HepG2 (cell line): ENCODE measurements around the gene SGSH. TPM values are rescaled to one million over a fixed set of nuclear protein-coding genes. Genes with fewer than 3 reads are reported as not detected.
A peak's percentile ranks its signal among the peaks of the same experiment; 100 is the strongest.

ENCODE experiments used
- ARID2 ChIP-seq: sonication (generic); formaldehyde crosslinking; IDR thresholded peaks from 2 replicates; pipeline ENCODE4 v1.8.1; 2022; ENCODE audit warnings: mild to moderate bottlenecking, missing genetic modification reagents, borderline replicate concordance
- BRD4 ChIP-seq: sonication (generic); formaldehyde crosslinking; IDR thresholded peaks from 2 replicates; pipeline ENCODE4 v1.4.0; 2020; ENCODE audit warnings: missing genetic modification reagents
- CCAR2 ChIP-seq: fragments of 200-400 bp; formaldehyde crosslinking; optimal IDR thresholded peaks from 2 replicates; pipeline ENCODE3; 2018; ENCODE audit warnings: low read depth, mild to moderate bottlenecking, low read length, moderate library complexity
- CCDC6 ChIP-seq: sonication (generic); formaldehyde crosslinking; IDR thresholded peaks from 2 replicates; pipeline ENCODE4 v1.8.1; 2022; ENCODE audit warnings: mild to moderate bottlenecking, missing genetic modification reagents, moderate library complexity
- DPF2 ChIP-seq: sonication (generic); formaldehyde crosslinking; IDR thresholded peaks from 2 replicates; pipeline ENCODE4 v1.4.0; 2020; ENCODE audit warnings: mild to moderate bottlenecking, low read depth, missing genetic modification reagents, borderline replicate concordance
- ELF3 ChIP-seq: IDR thresholded peaks from 2 replicates; pipeline ENCODE4 v1.6.1; 2016; ENCODE audit warnings: missing genetic modification reagents, missing compliant biosample characterization
- HES4 ChIP-seq: sonication (generic); formaldehyde crosslinking; IDR thresholded peaks from 2 replicates; pipeline ENCODE4 v1.9.0; 2021; ENCODE audit warnings: mild to moderate bottlenecking, missing genetic modification reagents, borderline replicate concordance
- MTERF4 ChIP-seq: sonication (generic); formaldehyde crosslinking; IDR thresholded peaks from 2 replicates; pipeline ENCODE4 v1.8.0; 2023; ENCODE audit warnings: mild to moderate bottlenecking, missing genetic modification reagents
- NFATC3 ChIP-seq: sonication (generic); formaldehyde crosslinking; IDR thresholded peaks from 2 replicates; pipeline ENCODE4 v1.5.1; 2020; ENCODE audit warnings: mild to moderate bottlenecking, missing genetic modification reagents
- RBM39 ChIP-seq: fragments of 200-400 bp; formaldehyde crosslinking; IDR thresholded peaks from one replicate; pipeline ENCODE4 v1.6.1; 2018; ENCODE audit warnings: antibody characterized with exemption, mild to moderate bottlenecking, low read depth, low read length; ENCODE audit not compliant: poor library complexity, severe bottlenecking
- ZBTB8A ChIP-seq: sonication (generic); formaldehyde crosslinking; IDR thresholded peaks from 2 replicates; pipeline ENCODE4 v1.4.0; 2020; ENCODE audit warnings: mild to moderate bottlenecking, low read depth, missing genetic modification reagents, borderline replicate concordance
- ZFX ChIP-seq: sonication (generic); formaldehyde crosslinking; IDR thresholded peaks from 2 replicates; pipeline ENCODE4 v1.4.0; 2020; ENCODE audit warnings: mild to moderate bottlenecking, low read depth, missing genetic modification reagents, moderate library complexity
- ZNF180 ChIP-seq: sonication (generic); formaldehyde crosslinking; IDR thresholded peaks from 2 replicates; pipeline ENCODE4 v1.4.0; 2020; ENCODE audit warnings: low read depth, missing genetic modification reagents, borderline replicate concordance
- ZNF205 ChIP-seq: IDR thresholded peaks from 2 replicates; pipeline ENCODE4 v1.6.1; 2018; ENCODE audit warnings: missing biosample characterization, missing genetic modification reagents
- ZNF30 ChIP-seq: sonication (generic); formaldehyde crosslinking; IDR thresholded peaks from 2 replicates; pipeline ENCODE4 v1.5.0; 2020; ENCODE audit warnings: mild to moderate bottlenecking, missing genetic modification reagents
- ZNF574 ChIP-seq: sonication (generic); formaldehyde crosslinking; IDR thresholded peaks from 2 replicates; pipeline ENCODE4 v1.4.0; 2020; ENCODE audit warnings: missing genetic modification reagents
- ZNF614 ChIP-seq: IDR thresholded peaks from 2 replicates; pipeline ENCODE4 v1.6.1; 2018; ENCODE audit warnings: missing biosample characterization, missing genetic modification reagents, inconsistent platforms, borderline replicate concordance
- ZNF775 ChIP-seq: sonication (generic); formaldehyde crosslinking; IDR thresholded peaks from 2 replicates; pipeline ENCODE4 v1.4.0; 2020; ENCODE audit warnings: missing genetic modification reagents, mild to moderate bottlenecking, moderate library complexity, borderline replicate concordance
- ZNF780A ChIP-seq: sonication (generic); formaldehyde crosslinking; IDR thresholded peaks from 2 replicates; pipeline ENCODE4 v1.8.0; 2022; ENCODE audit warnings: mild to moderate bottlenecking, missing genetic modification reagents, moderate library complexity
- ZNF790 ChIP-seq: sonication (generic); formaldehyde crosslinking; IDR thresholded peaks from 2 replicates; pipeline ENCODE4 v1.8.0; 2022; ENCODE audit warnings: missing genetic modification reagents, mild to moderate bottlenecking, borderline replicate concordance
- polyA plus RNA-seq, 8 experiments: library from polyadenylated mRNA; depleted of rRNA in 3 of 8; stranded (reverse) in 7 of 8; unstranded in 1 of 8; fragments of >200 nt; fragmentation: Illumina TruSeq in 4 of 8; extraction: Trizol in 4 of 8; gene quantifications; 2 replicates each; pipeline versions ENCODE4 v1.2.1 to v1.2.3, GENCODE V29; 2011 to 2016; ENCODE audit warnings: low read depth in 4 of 8, missing spikeins in 1 of 8, mixed read lengths in 1 of 8; ENCODE audit not compliant: insufficient read depth in 1 of 8
- total RNA-seq, 5 experiments: library from RNA; depleted of rRNA; stranded (reverse); fragments of >200 nt; fragmentation: Illumina TruSeq; extraction: Trizol; gene quantifications; 2 replicates each; pipeline ENCODE4 v1.2.3, GENCODE V29; 2016; ENCODE audit warnings: low read depth in 1 of 5
- TF ChIP-seq, protein P1 (sequence below): sonication (generic); formaldehyde crosslinking; IDR thresholded peaks from 2 replicates; pipeline ENCODE4 v1.4.0; 2020; ENCODE audit warnings: low read depth, mild to moderate bottlenecking, missing genetic modification reagents
- TF ChIP-seq, protein P2 (sequence below): sonication (generic); formaldehyde crosslinking; IDR thresholded peaks from 2 replicates; pipeline ENCODE4 v1.5.0; 2020; ENCODE audit warnings: mild to moderate bottlenecking, missing genetic modification reagents

SGSH gene
- total and polyA plus RNA-seq, 2 of the 13 experiments (the other 11 are each of a cell fraction or from before 2014, with no cell fraction given) = 12.2 to 17.6 TPM

GRCh38 chr17:80263253-80264204 lies 43.4 kb upstream of the SGSH start (continued):
- TF ChIP-seq ARID2 (CRISPR knock-in tag) (peak; percentile 91), ZNF790 (no peak), ZNF205 (CRISPR knock-in tag) (peak; percentile 33; the same call in 1 of the 2 replicates), ZNF775 (no peak), BRD4 (0 out of 2 replicates have a peak, but pooled peaks have one; percentile 36), ZNF574 (CRISPR knock-in tag) (peak; percentile 57; the same call in 1 of the 2 replicates), ZNF614 (peak; percentile 71), CCDC6 (peak; percentile 38; the same call in 1 of the 2 replicates), ELF3 (CRISPR knock-in tag) (peak; percentile 38; the same call in 1 of the 2 replicates), HES4 (CRISPR knock-in tag) (peak; percentile 46; the same call in 1 of the 2 replicates), CCAR2 (no peak), ZNF30 (CRISPR knock-in tag) (no peak), RBM39 (peak; percentile 54), NFATC3 (no peak), ZNF780A (CRISPR knock-in tag) (no peak), ZFX (CRISPR knock-in tag) (peak; percentile 72), DPF2 (CRISPR knock-in tag) (no peak), ZBTB8A (CRISPR knock-in tag) (no peak), ZNF180 (no peak), MTERF4 (CRISPR knock-in tag) (0 out of 2 replicates have a peak, but pooled peaks have one; percentile 59)
- TF ChIP-seq, protein P1, sequence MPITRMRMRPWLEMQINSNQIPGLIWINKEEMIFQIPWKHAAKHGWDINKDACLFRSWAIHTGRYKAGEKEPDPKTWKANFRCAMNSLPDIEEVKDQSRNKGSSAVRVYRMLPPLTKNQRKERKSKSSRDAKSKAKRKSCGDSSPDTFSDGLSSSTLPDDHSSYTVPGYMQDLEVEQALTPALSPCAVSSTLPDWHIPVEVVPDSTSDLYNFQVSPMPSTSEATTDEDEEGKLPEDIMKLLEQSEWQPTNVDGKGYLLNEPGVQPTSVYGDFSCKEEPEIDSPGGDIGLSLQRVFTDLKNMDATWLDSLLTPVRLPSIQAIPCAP (CRISPR knock-in tag) = peak; percentile 96
- TF ChIP-seq, protein P2, sequence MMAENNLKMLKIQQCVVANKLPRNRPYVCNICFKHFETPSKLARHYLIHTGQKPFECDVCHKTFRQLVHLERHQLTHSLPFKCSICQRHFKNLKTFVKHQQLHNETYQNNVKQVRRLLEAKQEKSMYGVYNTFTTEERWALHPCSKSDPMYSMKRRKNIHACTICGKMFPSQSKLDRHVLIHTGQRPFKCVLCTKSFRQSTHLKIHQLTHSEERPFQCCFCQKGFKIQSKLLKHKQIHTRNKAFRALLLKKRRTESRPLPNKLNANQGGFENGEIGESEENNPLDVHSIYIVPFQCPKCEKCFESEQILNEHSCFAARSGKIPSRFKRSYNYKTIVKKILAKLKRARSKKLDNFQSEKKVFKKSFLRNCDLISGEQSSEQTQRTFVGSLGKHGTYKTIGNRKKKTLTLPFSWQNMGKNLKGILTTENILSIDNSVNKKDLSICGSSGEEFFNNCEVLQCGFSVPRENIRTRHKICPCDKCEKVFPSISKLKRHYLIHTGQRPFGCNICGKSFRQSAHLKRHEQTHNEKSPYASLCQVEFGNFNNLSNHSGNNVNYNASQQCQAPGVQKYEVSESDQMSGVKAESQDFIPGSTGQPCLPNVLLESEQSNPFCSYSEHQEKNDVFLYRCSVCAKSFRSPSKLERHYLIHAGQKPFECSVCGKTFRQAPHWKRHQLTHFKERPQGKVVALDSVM (CRISPR knock-in tag) = no peak
